GM12878 (cell line): Measurements from ENCODE around the gene ZBTB38. TPM values are rescaled to one million over a fixed set of nuclear protein-coding genes. Genes with fewer than 3 reads are reported as not detected.
A peak's percentile ranks its signal among the peaks of the same experiment; 100 is the strongest.

Experiments used
- CBFB ChIP-seq: IDR thresholded peaks from 2 replicates; pipeline ENCODE4 v1.6.1; 2016; ENCODE audit warnings: antibody characterized with exemption, low read depth
- CHD2 ChIP-seq: IDR thresholded peaks from 2 replicates; pipeline ENCODE4 v1.6.1; 2011; ENCODE audit warnings: low read depth, low read length, improper control_type of control experiment, borderline replicate concordance
- CREB1 ChIP-seq: IDR thresholded peaks from 2 replicates; pipeline ENCODE4 v1.6.1; 2012; ENCODE audit warnings: low read depth, mild to moderate bottlenecking, inconsistent platforms
- GATAD2B ChIP-seq: fragments of 450-650 bp; conservative IDR thresholded peaks from 2 replicates; pipeline ENCODE4 v1.6.1; 2017; ENCODE audit warnings: low read depth, mild to moderate bottlenecking, moderate library complexity
- IRF4 ChIP-seq: IDR thresholded peaks from 2 replicates; pipeline ENCODE4 v1.6.1; 2011; ENCODE audit warnings: low read depth, low read length
- LARP7 ChIP-seq: fragments of 450-650 bp; IDR thresholded peaks from 2 replicates; pipeline ENCODE4 v1.6.1; 2017; ENCODE audit warnings: mild to moderate bottlenecking
- MTA2 ChIP-seq: fragments of 450-650 bp; IDR thresholded peaks from 2 replicates; pipeline ENCODE4 v1.6.1; 2016; ENCODE audit warnings: low read depth, mild to moderate bottlenecking, moderate library complexity
- MYC ChIP-seq: IDR thresholded peaks from 2 replicates; pipeline ENCODE4 v1.6.1; 2011; ENCODE audit warnings: mild to moderate bottlenecking, low read length, moderate library complexity, inconsistent platforms; ENCODE audit not compliant: insufficient read depth, insufficient replicate concordance, insufficient read length, severe bottlenecking
- POLR2A ChIP-seq: IDR thresholded peaks from 2 replicates; pipeline ENCODE4 v1.6.1; 2011; ENCODE audit warnings: low read depth, mild to moderate bottlenecking, low read length
- SREBF2 ChIP-seq: IDR thresholded peaks from 2 replicates; pipeline ENCODE4 v1.6.1; 2012; ENCODE audit warnings: mild to moderate bottlenecking, low read length
- TAF1 ChIP-seq: IDR thresholded peaks from 2 replicates; pipeline ENCODE4 v1.6.1; 2011; ENCODE audit warnings: mild to moderate bottlenecking, low read depth, low read length, borderline replicate concordance
- ZSCAN29 ChIP-seq: fragments of 450-650 bp; IDR thresholded peaks from 2 replicates; pipeline ENCODE4 v1.6.1; 2017; ENCODE audit warnings: mild to moderate bottlenecking, moderate library complexity
- polyA plus RNA-seq, 11 experiments: library from polyadenylated mRNA; depleted of rRNA in 4 of 11; unstranded in 6 of 11; stranded (reverse) in 5 of 11; fragments of >200 nt; fragmentation: Nextera tagmentation in 4 of 11; fragmentation: Illumina TruSeq in 1 of 11; extraction: Ambion mirVana in 4 of 11; extraction: Trizol in 1 of 11; gene quantifications; 1 replicate in 1 of 11; 2 replicates in 10 of 11; pipeline versions ENCODE4 v1.2.1 to v1.2.3, GENCODE V29; 2011 to 2016; ENCODE audit warnings: inconsistent platforms in 2 of 11, missing spikeins in 2 of 11, low read depth in 1 of 11
- total RNA-seq, 4 experiments: library from RNA; depleted of rRNA in 3 of 4; stranded (reverse); fragments of >200 nt in 3 of 4; fragmentation: Illumina TruSeq in 1 of 4; extraction: Trizol in 1 of 4; gene quantifications; 2 replicates each; pipeline versions ENCODE4 v1.2.1 to v1.2.3, GENCODE V29; 2013 to 2021
- TF ChIP-seq, protein P1 (sequence below): fragments of 450-650 bp; IDR thresholded peaks from 2 replicates; pipeline ENCODE4 v1.6.1; 2016; ENCODE audit warnings: mild to moderate bottlenecking
- TF ChIP-seq, protein P2 (sequence below): IDR thresholded peaks from 2 replicates; pipeline ENCODE4 v1.6.1; 2011; ENCODE audit warnings: mild to moderate bottlenecking, low read depth, low read length, moderate library complexity; ENCODE audit not compliant: insufficient replicate concordance
- TF ChIP-seq, protein P3 (sequence below): fragments of 450-650 bp; IDR thresholded peaks from 2 replicates; pipeline ENCODE4 v1.6.1; 2014; ENCODE audit warnings: mild to moderate bottlenecking
- TF ChIP-seq, protein P4 (sequence below): fragments of 450-650 bp; IDR thresholded peaks from 2 replicates; pipeline ENCODE4 v1.6.1; 2017; ENCODE audit warnings: mild to moderate bottlenecking, moderate library complexity
- TF ChIP-seq, protein P5 (sequence below): fragments of 450-650 bp; conservative IDR thresholded peaks from 2 replicates; pipeline ENCODE4 v1.6.1; 2017; ENCODE audit warnings: mild to moderate bottlenecking, moderate library complexity

Gene ZBTB38
- total and polyA plus RNA-seq, 10 of the 15 experiments (the other 5 are each of a cell fraction or from before 2014, with no cell fraction given) = 34.2 to 115 (median 88.6) TPM

DNA sequence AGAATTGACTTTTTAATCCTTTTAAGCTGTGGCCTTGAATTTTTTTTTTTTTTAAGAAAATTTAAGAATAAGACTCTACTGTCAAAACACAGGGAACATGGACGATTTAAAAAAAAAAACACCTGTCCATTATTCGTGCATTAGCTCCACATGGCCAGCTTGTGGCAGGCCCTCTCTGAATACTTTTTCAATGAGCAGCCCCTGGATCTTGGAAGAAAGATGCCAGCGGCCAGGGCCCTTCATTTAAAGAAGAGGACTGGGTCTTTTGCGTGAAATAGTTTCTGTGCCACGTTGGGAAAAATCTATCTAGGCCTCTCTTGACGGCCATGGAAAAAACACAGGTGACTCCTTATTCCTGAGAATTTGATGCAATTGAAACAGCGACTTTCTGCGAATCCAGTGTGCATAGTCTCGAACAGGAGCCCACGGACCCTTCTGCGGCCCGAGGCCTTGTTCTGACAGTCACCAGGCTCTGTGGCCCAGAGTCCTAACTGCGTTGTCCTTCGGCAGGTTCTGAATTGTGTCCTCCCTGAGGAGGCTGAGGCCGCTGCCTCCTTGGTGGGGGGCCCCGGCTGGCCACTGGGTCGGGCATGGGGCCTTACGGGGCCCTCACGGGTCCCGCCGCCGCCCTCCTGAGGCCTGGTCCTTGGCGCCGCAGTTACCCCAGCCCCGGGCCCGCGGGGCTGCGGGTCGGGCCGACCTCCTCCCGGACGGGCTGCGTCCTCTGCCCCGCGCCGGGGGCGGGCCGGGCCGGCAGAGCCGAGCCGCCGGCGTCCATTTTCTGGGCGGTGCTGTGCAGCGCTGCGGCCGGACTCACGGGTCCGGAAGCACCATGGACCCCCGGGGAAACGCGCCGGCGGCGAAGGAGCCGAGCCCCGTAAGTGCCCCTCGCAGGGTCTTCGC is 33.5 kb downstream of the ZBTB38 start (continued):
- TF ChIP-seq, protein P1, sequence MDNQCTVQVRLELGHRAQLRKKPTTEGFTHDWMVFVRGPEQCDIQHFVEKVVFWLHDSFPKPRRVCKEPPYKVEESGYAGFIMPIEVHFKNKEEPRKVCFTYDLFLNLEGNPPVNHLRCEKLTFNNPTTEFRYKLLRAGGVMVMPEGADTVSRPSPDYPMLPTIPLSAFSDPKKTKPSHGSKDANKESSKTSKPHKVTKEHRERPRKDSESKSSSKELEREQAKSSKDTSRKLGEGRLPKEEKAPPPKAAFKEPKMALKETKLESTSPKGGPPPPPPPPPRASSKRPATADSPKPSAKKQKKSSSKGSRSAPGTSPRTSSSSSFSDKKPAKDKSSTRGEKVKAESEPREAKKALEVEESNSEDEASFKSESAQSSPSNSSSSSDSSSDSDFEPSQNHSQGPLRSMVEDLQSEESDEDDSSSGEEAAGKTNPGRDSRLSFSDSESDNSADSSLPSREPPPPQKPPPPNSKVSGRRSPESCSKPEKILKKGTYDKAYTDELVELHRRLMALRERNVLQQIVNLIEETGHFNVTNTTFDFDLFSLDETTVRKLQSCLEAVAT = peak; percentile 99
- TF ChIP-seq SREBF2 = no peak
- TF ChIP-seq CBFB = no peak
- no peak for TF ChIP-seq MTA2
- TF ChIP-seq, protein P2, sequence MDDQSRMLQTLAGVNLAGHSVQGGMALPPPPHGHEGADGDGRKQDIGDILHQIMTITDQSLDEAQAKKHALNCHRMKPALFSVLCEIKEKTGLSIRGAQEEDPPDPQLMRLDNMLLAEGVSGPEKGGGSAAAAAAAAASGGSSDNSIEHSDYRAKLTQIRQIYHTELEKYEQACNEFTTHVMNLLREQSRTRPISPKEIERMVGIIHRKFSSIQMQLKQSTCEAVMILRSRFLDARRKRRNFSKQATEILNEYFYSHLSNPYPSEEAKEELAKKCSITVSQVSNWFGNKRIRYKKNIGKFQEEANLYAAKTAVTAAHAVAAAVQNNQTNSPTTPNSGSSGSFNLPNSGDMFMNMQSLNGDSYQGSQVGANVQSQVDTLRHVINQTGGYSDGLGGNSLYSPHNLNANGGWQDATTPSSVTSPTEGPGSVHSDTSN = no peak
- no peak for TF ChIP-seq CREB1
- TF ChIP-seq, protein P3, sequence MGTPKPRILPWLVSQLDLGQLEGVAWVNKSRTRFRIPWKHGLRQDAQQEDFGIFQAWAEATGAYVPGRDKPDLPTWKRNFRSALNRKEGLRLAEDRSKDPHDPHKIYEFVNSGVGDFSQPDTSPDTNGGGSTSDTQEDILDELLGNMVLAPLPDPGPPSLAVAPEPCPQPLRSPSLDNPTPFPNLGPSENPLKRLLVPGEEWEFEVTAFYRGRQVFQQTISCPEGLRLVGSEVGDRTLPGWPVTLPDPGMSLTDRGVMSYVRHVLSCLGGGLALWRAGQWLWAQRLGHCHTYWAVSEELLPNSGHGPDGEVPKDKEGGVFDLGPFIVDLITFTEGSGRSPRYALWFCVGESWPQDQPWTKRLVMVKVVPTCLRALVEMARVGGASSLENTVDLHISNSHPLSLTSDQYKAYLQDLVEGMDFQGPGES = no peak
- TF ChIP-seq, protein P4, sequence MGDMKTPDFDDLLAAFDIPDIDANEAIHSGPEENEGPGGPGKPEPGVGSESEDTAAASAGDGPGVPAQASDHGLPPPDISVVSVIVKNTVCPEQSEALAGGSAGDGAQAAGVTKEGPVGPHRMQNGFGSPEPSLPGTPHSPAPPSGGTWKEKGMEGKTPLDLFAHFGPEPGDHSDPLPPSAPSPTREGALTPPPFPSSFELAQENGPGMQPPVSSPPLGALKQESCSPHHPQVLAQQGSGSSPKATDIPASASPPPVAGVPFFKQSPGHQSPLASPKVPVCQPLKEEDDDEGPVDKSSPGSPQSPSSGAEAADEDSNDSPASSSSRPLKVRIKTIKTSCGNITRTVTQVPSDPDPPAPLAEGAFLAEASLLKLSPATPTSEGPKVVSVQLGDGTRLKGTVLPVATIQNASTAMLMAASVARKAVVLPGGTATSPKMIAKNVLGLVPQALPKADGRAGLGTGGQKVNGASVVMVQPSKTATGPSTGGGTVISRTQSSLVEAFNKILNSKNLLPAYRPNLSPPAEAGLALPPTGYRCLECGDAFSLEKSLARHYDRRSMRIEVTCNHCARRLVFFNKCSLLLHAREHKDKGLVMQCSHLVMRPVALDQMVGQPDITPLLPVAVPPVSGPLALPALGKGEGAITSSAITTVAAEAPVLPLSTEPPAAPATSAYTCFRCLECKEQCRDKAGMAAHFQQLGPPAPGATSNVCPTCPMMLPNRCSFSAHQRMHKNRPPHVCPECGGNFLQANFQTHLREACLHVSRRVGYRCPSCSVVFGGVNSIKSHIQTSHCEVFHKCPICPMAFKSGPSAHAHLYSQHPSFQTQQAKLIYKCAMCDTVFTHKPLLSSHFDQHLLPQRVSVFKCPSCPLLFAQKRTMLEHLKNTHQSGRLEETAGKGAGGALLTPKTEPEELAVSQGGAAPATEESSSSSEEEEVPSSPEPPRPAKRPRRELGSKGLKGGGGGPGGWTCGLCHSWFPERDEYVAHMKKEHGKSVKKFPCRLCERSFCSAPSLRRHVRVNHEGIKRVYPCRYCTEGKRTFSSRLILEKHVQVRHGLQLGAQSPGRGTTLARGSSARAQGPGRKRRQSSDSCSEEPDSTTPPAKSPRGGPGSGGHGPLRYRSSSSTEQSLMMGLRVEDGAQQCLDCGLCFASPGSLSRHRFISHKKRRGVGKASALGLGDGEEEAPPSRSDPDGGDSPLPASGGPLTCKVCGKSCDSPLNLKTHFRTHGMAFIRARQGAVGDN = peak; percentile 68
- no peak for TF ChIP-seq MYC
- no peak for TF ChIP-seq CHD2
- peak; percentile 83 for TF ChIP-seq LARP7
- TF ChIP-seq IRF4 = no peak
- peak; percentile 82; the same call in 1 of the 2 replicates for TF ChIP-seq GATAD2B
- TF ChIP-seq POLR2A = peak; percentile 75
- TF ChIP-seq TAF1 = peak; percentile 70; the same call in 1 of the 2 replicates
- TF ChIP-seq, protein P5, sequence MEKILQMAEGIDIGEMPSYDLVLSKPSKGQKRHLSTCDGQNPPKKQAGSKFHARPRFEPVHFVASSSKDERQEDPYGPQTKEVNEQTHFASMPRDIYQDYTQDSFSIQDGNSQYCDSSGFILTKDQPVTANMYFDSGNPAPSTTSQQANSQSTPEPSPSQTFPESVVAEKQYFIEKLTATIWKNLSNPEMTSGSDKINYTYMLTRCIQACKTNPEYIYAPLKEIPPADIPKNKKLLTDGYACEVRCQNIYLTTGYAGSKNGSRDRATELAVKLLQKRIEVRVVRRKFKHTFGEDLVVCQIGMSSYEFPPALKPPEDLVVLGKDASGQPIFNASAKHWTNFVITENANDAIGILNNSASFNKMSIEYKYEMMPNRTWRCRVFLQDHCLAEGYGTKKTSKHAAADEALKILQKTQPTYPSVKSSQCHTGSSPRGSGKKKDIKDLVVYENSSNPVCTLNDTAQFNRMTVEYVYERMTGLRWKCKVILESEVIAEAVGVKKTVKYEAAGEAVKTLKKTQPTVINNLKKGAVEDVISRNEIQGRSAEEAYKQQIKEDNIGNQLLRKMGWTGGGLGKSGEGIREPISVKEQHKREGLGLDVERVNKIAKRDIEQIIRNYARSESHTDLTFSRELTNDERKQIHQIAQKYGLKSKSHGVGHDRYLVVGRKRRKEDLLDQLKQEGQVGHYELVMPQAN = peak; percentile 47; the same call in 1 of the 2 replicates
- no peak for TF ChIP-seq ZSCAN29
